HK-2 (cell line): ENCODE results near the gene BORCS8.
"Not testable (repeated sequence)": the region's sequence is repeated elsewhere in the genome, so short reads cannot be mapped to it uniquely, and the experiment has no call there.

ENCODE experiments used
- DNase-seq: peaks from one replicate; pipeline ENCODE4 v3.0.0-alpha.2; 2018; ENCODE audit not compliant: unreplicated experiment

The BORCS8 gene

DNA sequence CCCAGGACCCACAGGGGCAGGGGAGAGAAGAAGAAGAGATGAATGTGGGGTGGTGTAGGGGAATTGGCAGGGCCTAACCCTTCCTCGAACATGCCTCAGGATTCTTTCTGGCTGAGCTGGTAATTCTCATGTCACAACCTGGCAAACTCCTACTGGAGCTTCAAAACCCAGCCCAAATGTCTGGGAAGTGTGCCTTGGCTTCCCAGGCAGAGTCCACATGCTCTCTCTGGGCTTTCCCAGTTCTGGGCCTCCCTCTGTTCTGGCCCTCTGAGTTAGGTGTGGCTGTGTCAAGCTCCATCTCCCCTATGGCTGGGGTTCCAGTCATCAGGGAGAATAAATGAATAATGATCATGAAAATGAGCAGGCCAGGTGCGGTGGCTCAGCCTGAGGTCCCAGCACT lies 42.5 kb downstream of the BORCS8 start:
- DNase-seq, result no peak

DNA sequence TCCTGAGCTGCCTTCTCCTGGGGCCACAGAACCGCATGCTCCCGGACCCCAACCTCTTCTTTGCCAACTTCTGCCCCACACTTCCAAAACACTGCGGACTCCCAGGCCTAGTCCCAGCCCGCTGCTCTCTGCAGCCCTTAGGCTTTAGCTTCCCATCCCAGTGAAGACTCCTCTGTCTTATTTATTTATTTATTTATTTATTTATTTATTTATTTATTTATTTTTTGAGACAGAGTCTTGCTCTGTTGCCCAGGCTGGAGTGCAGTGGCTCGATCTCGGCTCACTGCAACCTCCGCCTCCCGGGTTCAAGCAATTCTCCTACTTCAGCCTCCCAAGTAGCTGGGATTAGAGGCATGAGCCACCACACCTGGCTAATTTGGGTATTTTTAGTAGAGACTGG lies 43.4 kb downstream of the BORCS8 start:
- DNase-seq, result not testable (repeated sequence)

DNA sequence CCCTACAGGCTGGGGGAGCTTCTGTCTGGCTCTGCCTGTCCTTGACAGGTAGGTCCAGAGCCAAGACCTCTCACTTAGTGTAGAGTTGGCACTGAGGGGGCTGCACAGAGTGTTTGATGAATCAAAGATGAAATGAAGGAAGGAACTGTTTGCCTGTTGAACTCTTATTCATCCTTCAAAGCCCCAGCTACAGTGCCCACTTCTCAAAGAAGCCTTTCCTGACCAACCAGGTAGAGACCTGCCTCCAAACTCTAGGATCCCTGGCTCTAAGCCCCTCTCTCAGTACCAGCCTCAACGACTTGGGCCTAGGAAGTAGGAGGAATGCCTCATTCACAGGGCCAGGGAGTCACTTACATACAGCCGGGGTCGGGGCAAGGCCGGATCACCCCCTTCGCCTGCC lies 44.6 kb downstream of the BORCS8 start:
- DNase-seq, result no peak

DNA sequence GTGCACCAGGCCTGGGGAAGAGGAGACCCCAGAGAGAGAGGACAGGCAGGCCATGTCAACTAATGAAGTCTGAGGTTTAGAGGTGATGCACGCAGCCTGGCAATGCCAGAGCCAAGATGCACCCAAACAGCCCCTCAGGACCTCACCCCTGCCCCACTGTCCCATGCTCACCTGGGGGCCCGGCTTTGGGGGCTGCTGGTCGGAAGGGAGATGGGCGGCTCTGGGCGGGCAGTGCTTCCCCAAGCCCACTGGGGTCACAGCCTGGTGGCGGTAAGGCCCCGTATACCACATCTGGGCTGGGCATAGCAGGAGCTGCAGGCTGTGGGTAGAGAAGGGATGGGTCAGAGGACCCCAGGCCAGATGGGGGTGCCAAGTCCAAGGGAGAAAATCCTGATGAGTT lies 45.1 kb downstream of the BORCS8 start:
- no peak for DNase-seq

DNA sequence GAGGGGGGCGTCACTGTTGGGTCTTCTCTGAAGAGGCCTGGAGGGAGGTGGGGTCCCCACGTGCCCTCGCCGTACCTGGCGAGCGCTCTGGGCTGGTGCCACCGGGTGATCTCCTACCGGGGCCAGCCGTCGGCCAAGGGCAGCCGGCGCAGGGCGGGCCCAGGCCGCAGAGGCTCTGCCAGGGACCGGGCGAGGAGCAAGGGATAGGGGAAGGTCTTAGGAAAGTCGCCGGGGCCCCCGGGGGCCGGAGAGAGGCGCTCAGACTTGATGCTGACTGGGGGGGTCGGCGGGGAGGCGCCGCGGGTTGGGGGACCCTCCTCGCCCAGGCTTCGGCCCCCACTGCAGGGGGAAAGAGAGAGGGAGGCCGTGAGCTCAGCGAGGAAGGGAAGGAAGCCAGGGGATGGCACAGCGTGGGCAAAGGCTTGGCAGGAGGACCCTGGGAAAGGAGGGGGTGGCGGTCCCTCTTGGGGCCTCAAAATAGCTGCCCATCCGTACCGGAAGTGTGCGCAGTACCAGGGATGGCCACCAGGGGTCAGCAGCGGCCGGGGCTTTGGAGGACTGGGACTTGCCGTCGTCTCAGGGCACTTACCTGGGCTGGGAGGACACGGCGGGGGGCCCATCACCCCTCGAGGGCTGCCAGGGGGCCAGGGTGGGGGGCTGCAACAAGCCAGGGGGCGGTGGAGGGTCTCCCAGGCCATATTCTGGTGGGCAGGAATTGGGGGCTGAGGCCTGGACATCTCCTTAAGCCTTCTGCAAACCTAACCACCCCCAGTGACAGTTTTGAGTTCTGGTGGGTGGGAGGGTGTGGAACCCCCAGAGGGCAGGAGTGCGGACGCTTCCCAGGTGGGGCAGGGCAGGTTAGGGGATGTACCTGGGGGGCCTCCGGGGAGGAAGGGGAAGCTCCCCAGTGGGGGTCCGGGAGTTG lies 46.0 kb downstream of the BORCS8 start:
- peak; percentile 91 for DNase-seq

DNA sequence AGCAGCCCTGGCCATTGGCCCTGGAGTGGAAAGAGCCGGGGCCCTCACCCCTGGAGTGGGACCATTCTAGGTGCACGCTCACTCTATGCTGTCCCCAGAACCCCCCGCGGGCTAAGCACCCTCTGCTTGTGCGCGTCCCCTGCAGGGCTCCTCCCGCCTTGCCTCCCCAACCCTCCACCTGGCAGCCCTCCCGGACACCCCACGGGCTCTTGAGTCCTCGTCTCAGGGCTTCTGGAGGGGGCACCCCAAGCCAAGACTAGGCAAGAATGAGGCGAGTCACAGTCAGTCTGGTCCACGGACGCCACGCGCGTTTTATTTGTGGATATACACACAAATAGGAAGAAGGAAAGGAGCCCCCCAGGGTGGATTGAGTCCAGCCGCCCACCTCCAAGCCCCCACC lies 46.7 kb downstream of the BORCS8 start:
- DNase-seq, result no peak

DNA sequence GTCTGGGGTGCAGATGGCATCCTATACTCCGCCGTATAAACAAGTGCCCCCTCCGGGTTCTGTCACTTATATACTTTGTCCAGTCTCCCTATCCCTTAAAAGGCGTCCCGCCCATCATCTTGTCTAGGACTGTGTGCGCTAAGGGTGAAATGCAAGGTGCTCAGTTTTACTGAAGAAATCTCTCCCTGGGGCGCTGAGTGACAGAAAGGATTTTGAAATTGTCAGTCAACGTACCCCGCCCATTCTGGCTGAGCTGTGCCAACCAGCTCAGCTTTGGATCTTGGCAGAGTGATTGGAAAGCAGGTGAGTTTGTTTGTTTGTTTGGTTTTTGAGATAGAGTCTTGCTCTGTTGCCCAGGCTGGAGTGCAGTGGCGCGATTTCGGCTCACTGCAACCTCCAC lies 49.6 kb downstream of the BORCS8 start:
- no peak for DNase-seq

DNA sequence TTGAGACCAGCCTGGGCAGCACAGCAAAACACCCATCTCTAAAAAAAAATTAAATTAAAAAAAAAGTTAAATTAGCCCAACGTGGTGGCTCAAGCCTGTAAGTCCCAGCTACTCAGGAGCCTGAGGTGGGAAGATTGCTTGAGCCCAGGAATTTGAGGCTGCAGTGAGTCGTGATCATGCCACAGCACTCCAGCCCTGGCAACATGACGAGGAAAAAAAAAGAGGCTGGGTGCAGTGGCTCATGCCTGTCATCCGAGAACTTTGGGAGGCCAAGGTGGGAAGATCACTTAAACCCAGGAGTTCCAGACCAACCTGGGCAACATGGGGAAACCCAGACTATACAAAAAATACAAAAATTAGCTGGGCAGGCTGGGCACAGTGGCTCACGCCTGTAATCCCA lies 51.5 kb downstream of the BORCS8 start:
- no peak for DNase-seq

DNA sequence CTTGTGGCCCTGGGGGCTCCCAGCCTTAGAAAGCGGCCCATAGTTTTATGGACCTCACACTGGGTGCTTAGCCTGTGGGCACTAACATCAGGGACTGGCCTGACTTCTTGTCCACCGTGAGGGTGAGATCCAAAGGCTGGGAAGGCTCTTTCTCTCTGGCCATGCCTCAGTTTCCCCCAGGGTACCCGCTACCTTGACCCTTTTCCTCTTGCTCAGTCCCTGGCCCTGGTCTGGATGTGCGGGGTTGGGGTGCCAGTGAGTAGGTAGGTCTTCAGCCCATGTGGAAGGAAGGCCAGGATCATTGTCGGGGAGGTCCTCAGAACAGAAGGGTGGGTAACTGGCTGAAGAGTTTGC lies 52.1 kb downstream of the BORCS8 start:
- no peak for DNase-seq

DNA sequence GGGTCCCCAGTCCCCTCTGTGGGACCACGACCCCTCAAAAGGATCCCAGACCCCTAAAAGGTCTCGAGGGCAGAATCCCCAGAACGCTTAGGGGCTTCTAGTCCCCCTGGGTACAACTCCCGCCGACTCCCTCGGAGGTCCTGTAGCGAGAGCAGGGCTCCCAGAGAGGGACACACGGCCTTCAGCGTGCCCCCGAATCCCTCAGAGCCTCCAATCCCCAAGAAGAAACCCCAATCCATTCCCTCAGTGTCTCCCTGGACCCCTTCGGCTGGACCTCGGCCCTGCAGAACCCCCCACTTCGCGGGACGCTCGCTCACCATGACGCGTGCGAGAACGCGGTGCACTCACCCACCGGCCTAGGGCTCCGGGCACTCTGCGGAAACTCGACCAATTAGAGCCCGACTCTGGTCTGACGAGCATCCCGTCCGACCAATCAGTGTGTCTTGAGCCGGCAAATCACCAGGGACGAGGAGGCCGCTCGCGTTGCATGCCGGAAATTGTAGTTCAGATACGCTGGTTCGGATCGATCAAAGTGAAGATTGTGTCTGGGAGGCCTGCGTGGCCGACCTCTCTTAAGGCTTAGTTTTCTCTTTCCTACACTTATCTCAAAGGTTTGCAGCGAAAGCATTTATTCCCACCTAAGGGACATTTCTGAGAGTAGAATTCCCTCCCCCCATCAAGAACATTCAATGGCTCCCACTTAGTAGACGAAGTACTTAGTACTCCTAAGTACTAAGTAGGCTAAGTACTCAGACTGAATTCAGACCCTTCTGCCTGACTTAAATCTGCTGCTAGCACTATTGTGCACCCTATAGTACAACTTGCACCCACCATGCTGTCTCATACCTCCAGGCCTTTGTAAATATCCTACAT lies 53.6 kb downstream of the BORCS8 start, which contains the start of gene TMEM161A:
Gene TMEM161A (minus strand): TSS at position 370 of the 873 bp plus-strand sequence. CDS start 50 bp downstream, at position 320.
- DNase-seq, result peak; percentile 98

DNA sequence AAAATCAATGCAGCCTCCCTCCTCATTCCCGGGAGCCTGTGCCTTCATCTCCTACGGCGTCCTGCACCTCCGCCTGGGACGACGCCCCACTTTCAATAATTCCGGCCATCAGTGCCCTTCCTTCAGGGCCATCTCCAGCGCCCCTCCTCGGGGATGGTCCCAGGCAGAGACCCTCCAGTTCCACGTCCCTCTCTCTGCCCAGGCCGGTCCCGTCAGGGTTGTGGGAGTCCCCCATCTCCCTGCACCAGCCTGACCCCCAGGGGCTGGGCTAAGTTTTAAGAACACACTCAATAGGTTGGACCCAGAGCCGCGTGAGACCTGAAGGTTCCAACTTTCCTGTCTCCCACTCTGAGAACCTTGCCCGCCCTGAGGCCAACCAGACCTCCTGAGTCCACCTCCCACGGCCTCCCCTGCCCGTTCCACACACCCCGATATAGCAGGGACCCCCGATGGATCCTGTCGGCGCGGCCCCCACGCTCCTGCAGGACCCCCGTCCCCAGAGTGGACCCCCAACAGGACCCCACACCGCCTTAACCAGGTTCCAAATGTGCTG lies 54.3 kb downstream of the BORCS8 start:
- DNase-seq, result no peak

DNA sequence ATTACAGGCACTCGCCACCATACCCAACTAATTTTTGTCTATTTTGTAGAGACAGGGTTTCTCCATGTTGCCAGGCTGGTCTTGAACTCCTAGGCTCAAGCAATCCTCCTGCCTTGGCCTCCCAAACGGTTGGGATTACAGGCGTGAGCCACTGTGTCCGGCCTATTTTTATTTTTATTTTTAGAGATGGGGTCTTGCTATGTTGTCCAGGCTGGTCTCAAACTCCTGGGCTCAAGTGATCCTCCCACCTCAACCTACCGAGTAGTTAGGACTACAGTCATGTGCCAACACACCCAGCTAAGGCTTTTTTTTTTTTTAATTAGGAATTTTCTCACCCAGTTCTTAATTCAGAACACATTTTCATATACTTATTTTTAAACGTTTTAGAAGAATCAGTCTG lies 56.2 kb downstream of the BORCS8 start:
- not testable (repeated sequence) for DNase-seq

DNA sequence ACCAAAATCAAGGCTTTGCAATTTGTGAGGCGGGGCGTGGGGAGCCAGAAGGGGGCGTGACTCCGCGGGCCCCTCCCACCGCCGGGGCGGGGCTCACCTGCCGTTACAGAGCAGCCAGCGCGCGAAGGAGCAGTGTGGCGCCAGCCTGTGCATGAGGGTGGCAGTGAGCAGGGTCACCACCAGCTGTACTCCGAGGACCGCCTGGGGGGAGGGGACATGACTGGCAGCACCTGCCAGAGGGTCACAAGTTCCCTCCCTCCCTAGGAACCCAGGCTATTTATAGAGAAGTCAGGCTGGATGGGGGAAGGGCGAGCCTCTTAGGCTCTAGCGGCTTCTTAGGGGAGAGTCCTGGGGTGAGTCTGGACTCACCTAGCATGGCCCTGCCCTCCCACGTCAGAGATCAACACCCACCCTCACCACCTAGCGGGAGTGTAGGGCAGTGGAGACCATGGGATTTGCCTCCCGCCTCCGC lies 57.2 kb downstream of the BORCS8 start:
- DNase-seq, result no peak

DNA sequence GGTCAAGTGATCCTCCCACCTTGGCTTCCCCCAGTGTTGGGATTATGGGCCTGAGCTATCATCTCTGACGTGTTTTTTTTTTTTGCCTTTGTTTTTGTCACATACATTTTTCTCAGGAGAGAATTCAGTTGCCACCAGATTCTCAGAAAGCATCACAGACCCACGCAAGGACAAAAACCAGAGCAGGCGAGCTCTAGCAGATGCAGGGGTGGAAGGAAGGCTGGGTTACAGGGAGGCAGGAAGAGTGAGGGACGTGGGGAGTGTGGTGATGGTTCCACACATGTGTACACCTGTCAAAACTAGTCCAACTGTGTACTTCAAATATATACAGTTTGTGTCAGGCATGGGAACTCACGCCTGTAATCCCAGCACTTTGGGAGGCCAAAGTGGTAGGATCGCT lies 58.0 kb downstream of the BORCS8 start:
- DNase-seq, result no peak

DNA sequence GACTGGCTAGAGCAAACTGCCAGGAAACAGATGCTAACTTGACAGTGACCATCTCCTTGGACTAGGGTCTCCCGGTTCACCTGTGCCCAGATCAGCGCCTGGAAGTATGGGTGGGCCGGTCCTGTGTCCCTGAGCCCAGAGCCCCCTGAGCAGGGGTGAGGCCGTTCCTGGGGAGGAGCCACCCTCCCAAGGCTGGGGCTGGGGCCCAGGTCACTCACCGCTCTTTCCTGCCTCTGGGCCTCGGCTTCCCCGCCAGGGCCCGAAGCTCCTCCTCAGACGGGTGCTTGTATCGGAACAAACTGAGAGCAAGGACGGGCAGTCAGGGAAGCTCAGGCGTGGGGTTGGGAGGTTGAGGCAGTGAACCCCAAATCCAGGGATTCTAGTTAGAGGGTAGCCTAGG lies 59.0 kb downstream of the BORCS8 start:
- DNase-seq, result no peak

DNA sequence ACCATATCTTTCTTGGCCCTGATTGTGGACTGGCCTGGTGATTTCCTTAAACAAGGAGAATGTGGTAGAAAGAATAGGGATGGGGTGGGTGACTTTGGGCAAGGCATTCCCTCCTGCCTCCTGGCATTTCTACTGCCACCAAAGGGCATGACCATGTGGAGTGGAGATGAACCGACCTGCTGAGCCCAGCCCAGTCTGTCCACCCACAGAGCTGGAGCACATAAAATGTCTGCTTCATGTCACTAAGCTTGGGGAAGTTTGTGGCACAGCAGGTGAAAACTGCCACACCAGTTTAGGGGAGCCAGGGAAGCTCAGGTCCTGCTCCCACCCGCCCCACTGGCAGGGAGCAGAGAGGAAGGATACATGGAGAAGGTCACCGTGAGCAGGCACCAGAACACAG lies 60.0 kb downstream of the BORCS8 start:
- DNase-seq, result no peak
